Osteoblast (primary cell): ENCODE results near the gene SYNJ2. TPM values are rescaled to one million over a fixed set of nuclear protein-coding genes. Genes with fewer than 3 reads are reported as not detected.

Source experiments
- DNase-seq: peaks from one replicate; pipeline ENCODE4 v3.0.0; 2011; ENCODE audit warnings: low spot score, mixed read lengths; ENCODE audit not compliant: insufficient read length; ENCODE audit errors: missing footprints
- H2AFZ ChIP-seq: 2 replicates; pipeline ENCODE4 v1.6.0; 2011; ENCODE audit warnings: mild to moderate bottlenecking, low read length
- H3K27ac ChIP-seq: 2 replicates; pipeline ENCODE4 v1.5.1; 2011; ENCODE audit warnings: mild to moderate bottlenecking, low read depth, low read length, moderate library complexity
- H3K27me3 ChIP-seq: 2 replicates; pipeline ENCODE4 v1.6.0; 2012; ENCODE audit warnings: mild to moderate bottlenecking, control low read depth, inconsistent platforms, low read length, moderate library complexity; ENCODE audit not compliant: insufficient read depth
- H3K36me3 ChIP-seq: 2 replicates; pipeline ENCODE4 v1.5.1; 2011; ENCODE audit warnings: mild to moderate bottlenecking, low read length, control low read depth, moderate library complexity; ENCODE audit not compliant: insufficient read depth
- H3K4me1 ChIP-seq: 2 replicates; pipeline ENCODE4 v1.5.1; 2011; ENCODE audit warnings: mild to moderate bottlenecking, low read length, control low read depth, moderate library complexity; ENCODE audit not compliant: insufficient read depth
- H3K4me2 ChIP-seq: 2 replicates; pipeline ENCODE4 v1.6.0; 2011; ENCODE audit warnings: mild to moderate bottlenecking, low read length; ENCODE audit not compliant: insufficient read depth
- H3K4me3 ChIP-seq: fragments of 200-600 bp; sonication (generic); 3 replicates; pipeline ENCODE4 v1.5.1; 2012; ENCODE audit warnings: mild to moderate bottlenecking, low read length, inconsistent platforms; ENCODE audit not compliant: insufficient read depth
- H3K79me2 ChIP-seq: 2 replicates; pipeline ENCODE4 v1.6.0; 2012; ENCODE audit warnings: mild to moderate bottlenecking, low read length, control low read depth, inconsistent platforms; ENCODE audit not compliant: insufficient read depth
- H3K9me3 ChIP-seq: 2 replicates; pipeline ENCODE4 v1.5.1; 2011; ENCODE audit warnings: low read depth, low read length, control low read depth
- H4K20me1 ChIP-seq: 2 replicates; pipeline ENCODE4 v1.6.0; 2012; ENCODE audit warnings: mild to moderate bottlenecking, low read length, control low read depth; ENCODE audit not compliant: insufficient read depth
- total RNA-seq: library from RNA; depleted of rRNA; stranded (reverse); fragments of >200 nt; gene quantifications from 2 replicates; pipeline ENCODE4 v1.2.3, GENCODE V29; 2012
- TF ChIP-seq, protein P1 (sequence below): IDR thresholded peaks from 2 replicates; pipeline ENCODE4 v1.5.1; 2011; ENCODE audit warnings: mild to moderate bottlenecking, low read depth, low read length, moderate library complexity; ENCODE audit errors: extremely low read depth

The SYNJ2 gene
- total RNA-seq, 1 donor = 94.8 TPM

DNA sequence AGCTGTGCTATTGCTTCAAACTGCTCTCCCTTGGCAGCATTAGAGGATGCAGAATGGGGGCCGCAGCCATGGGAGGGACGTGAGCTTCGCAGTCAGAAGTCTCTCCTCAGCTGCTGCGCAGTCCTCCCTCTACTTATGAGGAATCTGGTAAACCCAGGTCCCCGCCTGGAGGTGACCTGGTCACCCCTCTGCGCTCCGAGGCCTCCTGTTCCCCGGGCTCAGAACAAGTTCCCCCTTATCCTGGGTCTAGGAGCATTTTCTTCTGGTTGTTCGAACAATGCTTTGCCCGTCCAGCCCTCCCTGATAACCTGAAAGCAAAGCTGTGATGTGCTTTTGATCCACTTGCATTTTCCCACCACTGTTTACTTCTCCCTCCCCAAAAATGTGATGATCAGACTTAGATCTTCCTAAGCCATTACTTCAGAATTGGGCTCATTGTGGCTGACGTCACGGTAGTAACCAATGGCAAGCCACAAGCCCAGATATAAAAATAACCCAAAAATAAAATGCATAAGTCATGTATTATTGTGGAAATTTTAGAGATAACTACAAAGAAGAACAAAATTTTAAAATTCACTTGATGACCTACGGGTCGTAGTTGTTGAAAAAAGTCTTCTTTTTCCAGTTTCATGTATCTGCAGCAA, 105.7 kb downstream of the SYNJ2 start:
- Histone ChIP-seq H3K79me2 (peaks cover 14% of the 10 kb centered on the region), H3K27ac (peak overlapping the region; percentile 66), H3K4me1 (peaks cover 27% of the 10 kb centered on the region), H2AFZ (no peak overlapping the region), H3K9me3 (no peaks in the 10 kb centered on the region), H4K20me1 (no peaks in the 10 kb centered on the region), H3K4me3 (no peak overlapping the region), H3K36me3 (peaks cover 88% of the 10 kb centered on the region), H3K27me3 (no peaks in the 10 kb centered on the region), H3K4me2 (no peak overlapping the region)
- TF ChIP-seq, protein P1, sequence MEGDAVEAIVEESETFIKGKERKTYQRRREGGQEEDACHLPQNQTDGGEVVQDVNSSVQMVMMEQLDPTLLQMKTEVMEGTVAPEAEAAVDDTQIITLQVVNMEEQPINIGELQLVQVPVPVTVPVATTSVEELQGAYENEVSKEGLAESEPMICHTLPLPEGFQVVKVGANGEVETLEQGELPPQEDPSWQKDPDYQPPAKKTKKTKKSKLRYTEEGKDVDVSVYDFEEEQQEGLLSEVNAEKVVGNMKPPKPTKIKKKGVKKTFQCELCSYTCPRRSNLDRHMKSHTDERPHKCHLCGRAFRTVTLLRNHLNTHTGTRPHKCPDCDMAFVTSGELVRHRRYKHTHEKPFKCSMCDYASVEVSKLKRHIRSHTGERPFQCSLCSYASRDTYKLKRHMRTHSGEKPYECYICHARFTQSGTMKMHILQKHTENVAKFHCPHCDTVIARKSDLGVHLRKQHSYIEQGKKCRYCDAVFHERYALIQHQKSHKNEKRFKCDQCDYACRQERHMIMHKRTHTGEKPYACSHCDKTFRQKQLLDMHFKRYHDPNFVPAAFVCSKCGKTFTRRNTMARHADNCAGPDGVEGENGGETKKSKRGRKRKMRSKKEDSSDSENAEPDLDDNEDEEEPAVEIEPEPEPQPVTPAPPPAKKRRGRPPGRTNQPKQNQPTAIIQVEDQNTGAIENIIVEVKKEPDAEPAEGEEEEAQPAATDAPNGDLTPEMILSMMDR = no peak
- DNase-seq = peak; percentile 80

DNA sequence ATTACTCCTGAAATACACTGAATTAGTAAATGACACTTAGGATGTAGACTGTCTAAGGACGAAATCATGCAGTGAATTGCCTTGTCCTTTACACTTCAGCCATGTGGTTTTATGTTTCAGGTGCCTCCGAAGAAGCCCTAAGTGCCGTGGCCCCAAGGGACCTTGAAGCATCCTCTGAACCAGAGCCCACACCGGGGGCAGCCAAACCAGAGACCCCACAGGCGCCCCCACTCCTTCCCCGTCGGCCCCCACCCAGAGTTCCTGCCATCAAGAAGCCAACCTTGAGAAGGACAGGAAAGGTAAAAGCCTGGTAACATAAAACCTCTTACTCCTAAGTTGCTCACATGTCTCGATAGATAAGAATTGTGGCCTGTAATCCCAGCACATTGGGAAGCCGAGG, 111.1 kb downstream of the SYNJ2 start:
- H3K79me2 ChIP-seq = peaks cover 10% of the 10 kb centered on the region

DNA sequence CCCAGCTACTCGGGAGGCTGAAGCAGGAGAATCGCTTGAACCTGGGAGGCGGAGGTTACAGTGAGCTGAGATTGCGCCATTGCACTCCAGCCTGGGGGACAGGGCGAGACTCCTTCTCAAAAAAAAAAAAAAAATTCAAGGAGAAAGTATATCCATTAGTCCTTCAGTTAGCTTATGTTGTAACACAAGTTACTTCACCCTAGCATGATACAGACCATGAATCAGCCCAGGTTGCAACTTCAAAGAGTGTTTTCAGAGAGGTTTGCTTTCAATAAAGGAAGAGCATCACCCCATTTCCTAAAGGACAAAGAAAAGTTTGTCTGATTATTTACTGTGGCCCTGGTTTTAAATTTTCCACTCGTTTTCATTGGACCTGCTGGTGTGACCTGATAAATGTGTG, 113.4 kb downstream of the SYNJ2 start:
- H3K79me2 ChIP-seq = peaks cover 4% of the 10 kb centered on the region
- no peaks in the 10 kb centered on the region for H3K4me1 ChIP-seq
- H4K20me1 ChIP-seq = peaks cover 9% of the 10 kb centered on the region
- H3K9me3 ChIP-seq = no peaks in the 10 kb centered on the region
- no peak overlapping the region for H3K4me3 ChIP-seq
- DNase-seq = peak; percentile 75
- no peak overlapping the region for H2AFZ ChIP-seq
- no peak overlapping the region for H3K27ac ChIP-seq
- H3K27me3 ChIP-seq = no peaks in the 10 kb centered on the region
- peaks cover 89% of the 10 kb centered on the region for H3K36me3 ChIP-seq
- no peak overlapping the region for H3K4me2 ChIP-seq
- TF ChIP-seq, protein P1 = no peak

More for the DNA sequence above, 111.1 kb downstream of the SYNJ2 start:
- Histone ChIP-seq H3K4me1 (peaks cover 2% of the 10 kb centered on the region), H3K27ac (no peak overlapping the region), H2AFZ (no peak overlapping the region), H3K9me3 (no peaks in the 10 kb centered on the region), H3K4me2 (no peak overlapping the region), H3K27me3 (no peaks in the 10 kb centered on the region), H3K4me3 (no peak overlapping the region), H4K20me1 (peaks cover 9% of the 10 kb centered on the region), H3K36me3 (peaks cover 87% of the 10 kb centered on the region)
- TF ChIP-seq, protein P1 = no peak
- no peak for DNase-seq

DNA sequence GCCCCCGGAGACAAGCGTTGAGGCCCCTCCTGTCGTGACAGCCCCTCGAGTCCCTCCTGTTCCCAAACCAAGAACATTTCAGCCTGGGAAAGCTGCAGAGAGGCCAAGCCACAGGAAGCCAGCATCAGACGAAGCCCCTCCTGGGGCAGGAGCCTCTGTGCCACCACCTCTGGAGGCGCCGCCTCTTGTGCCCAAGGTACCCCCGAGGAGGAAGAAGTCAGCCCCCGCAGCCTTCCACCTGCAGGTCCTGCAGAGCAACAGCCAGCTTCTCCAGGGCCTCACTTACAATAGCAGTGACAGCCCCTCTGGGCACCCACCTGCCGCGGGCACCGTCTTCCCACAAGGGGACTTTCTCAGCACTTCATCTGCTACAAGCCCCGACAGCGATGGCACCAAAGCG, 114.0 kb downstream of the SYNJ2 start:
- Histone ChIP-seq H3K79me2 (peaks cover 4% of the 10 kb centered on the region), H3K9me3 (no peaks in the 10 kb centered on the region), H3K4me1 (no peaks in the 10 kb centered on the region), H3K27ac (no peak overlapping the region), H3K36me3 (peaks cover 82% of the 10 kb centered on the region), H3K4me2 (no peak overlapping the region), H2AFZ (no peak overlapping the region), H3K27me3 (no peaks in the 10 kb centered on the region), H3K4me3 (no peak overlapping the region), H4K20me1 (peaks cover 9% of the 10 kb centered on the region)
- DNase-seq = peak; percentile 6
- TF ChIP-seq, protein P1 = no peak
